Measurements from ENCODE around the gene WNT7B. TPM values are rescaled to one million over a fixed set of nuclear protein-coding genes. Genes with fewer than 3 reads are reported as not detected.

Gene WNT7B
- total RNA-seq, 1 donor from 2014 or later = not detected

- H3K36me3 Mint-ChIP-seq (ENCODE audit: low read depth) = no peaks in the 10 kb centered on the region
- peaks cover 9% of the 10 kb centered on the region for H3K27me3 Mint-ChIP-seq (ENCODE audit: low read depth)
- H3K4me3 Mint-ChIP-seq (ENCODE audit: low read depth) = no peak overlapping the region
- no peak for DNase-seq (ENCODE audit: low spot score)
- H3K27ac Mint-ChIP-seq = no peak overlapping the region
- H3K4me1 Mint-ChIP-seq (ENCODE audit: low read depth) = no peaks in the 10 kb centered on the region
- intact Hi-C loops (cut with micrococcal nuclease) = no loop called here
- no peaks in the 10 kb centered on the region for H3K9me3 Mint-ChIP-seq
Measured at GRCh38 chr22:45905326-45905923, 71.5 kb downstream of the WNT7B start.

GRCh38 chr22:45904236-45904635 lies 72.7 kb downstream of the WNT7B start:
- intact Hi-C loops (cut with micrococcal nuclease) = no loop called here
- Mint-ChIP-seq H3K4me1 (ENCODE audit: low read depth) (no peaks in the 10 kb centered on the region), H3K4me3 (ENCODE audit: low read depth) (no peak overlapping the region), H3K27ac (no peak overlapping the region), H3K36me3 (ENCODE audit: low read depth) (no peaks in the 10 kb centered on the region), H3K9me3 (no peaks in the 10 kb centered on the region), H3K27me3 (ENCODE audit: low read depth) (peaks cover 10% of the 10 kb centered on the region)
- no peak for DNase-seq (ENCODE audit: low spot score)

GRCh38 chr22:45903355-45904135 lies 73.4 kb downstream of the WNT7B start:
- no peak for DNase-seq (ENCODE audit: low spot score)
- intact Hi-C loops (cut with micrococcal nuclease) = no loop called here
- no peaks in the 10 kb centered on the region for H3K9me3 Mint-ChIP-seq
- H3K27me3 Mint-ChIP-seq (ENCODE audit: low read depth) = peaks cover 10% of the 10 kb centered on the region
- H3K4me3 Mint-ChIP-seq (ENCODE audit: low read depth) = no peak overlapping the region
- H3K4me1 Mint-ChIP-seq (ENCODE audit: low read depth) = no peaks in the 10 kb centered on the region
- H3K27ac Mint-ChIP-seq = no peak overlapping the region
- no peaks in the 10 kb centered on the region for H3K36me3 Mint-ChIP-seq (ENCODE audit: low read depth)

GRCh38 chr22:45897736-45898135 lies 79.2 kb downstream of the WNT7B start:
- Mint-ChIP-seq H3K27ac (no peak overlapping the region), H3K27me3 (ENCODE audit: low read depth) (peaks cover 4% of the 10 kb centered on the region), H3K4me3 (ENCODE audit: low read depth) (no peak overlapping the region), H3K36me3 (ENCODE audit: low read depth) (no peaks in the 10 kb centered on the region), H3K9me3 (no peaks in the 10 kb centered on the region), H3K4me1 (ENCODE audit: low read depth) (no peaks in the 10 kb centered on the region)
- intact Hi-C loops (cut with micrococcal nuclease) = no loop called here
- no peak for DNase-seq (ENCODE audit: low spot score)

- Mint-ChIP-seq H3K27me3 (ENCODE audit: low read depth) (peaks cover 4% of the 10 kb centered on the region), H3K27ac (no peak overlapping the region), H3K4me1 (ENCODE audit: low read depth) (no peaks in the 10 kb centered on the region), H3K4me3 (ENCODE audit: low read depth) (no peak overlapping the region), H3K9me3 (no peaks in the 10 kb centered on the region), H3K36me3 (ENCODE audit: low read depth) (no peaks in the 10 kb centered on the region)
- DNase-seq (ENCODE audit: low spot score) = no peak
- intact Hi-C loops (cut with micrococcal nuclease) = no loop called here
Measured at GRCh38 chr22:45896964-45897538, 79.9 kb downstream of the WNT7B start.

GRCh38 chr22:45896153-45896951 lies 80.6 kb downstream of the WNT7B start:
- H3K9me3 Mint-ChIP-seq = no peaks in the 10 kb centered on the region
- intact Hi-C loops (cut with micrococcal nuclease) = no loop called here
- H3K27me3 Mint-ChIP-seq (ENCODE audit: low read depth) = peaks cover 4% of the 10 kb centered on the region
- no peak overlapping the region for H3K4me3 Mint-ChIP-seq (ENCODE audit: low read depth)
- no peak overlapping the region for H3K27ac Mint-ChIP-seq
- H3K4me1 Mint-ChIP-seq (ENCODE audit: low read depth) = no peaks in the 10 kb centered on the region
- DNase-seq (ENCODE audit: low spot score) = no peak
- H3K36me3 Mint-ChIP-seq (ENCODE audit: low read depth) = no peaks in the 10 kb centered on the region

- Mint-ChIP-seq H3K36me3 (ENCODE audit: low read depth) (no peaks in the 10 kb centered on the region), H3K27ac (no peak overlapping the region), H3K27me3 (ENCODE audit: low read depth) (peaks cover 3% of the 10 kb centered on the region), H3K4me1 (ENCODE audit: low read depth) (no peaks in the 10 kb centered on the region), H3K9me3 (no peaks in the 10 kb centered on the region), H3K4me3 (ENCODE audit: low read depth) (no peak overlapping the region)
- intact Hi-C loops (cut with micrococcal nuclease) = no loop called here
- no peak for DNase-seq (ENCODE audit: low spot score)
Measured at GRCh38 chr22:45895436-45896152, 81.4 kb downstream of the WNT7B start.

GRCh38 chr22:45893516-45893915 lies 83.4 kb downstream of the WNT7B start:
- Mint-ChIP-seq H3K27me3 (ENCODE audit: low read depth) (no peaks in the 10 kb centered on the region), H3K9me3 (no peaks in the 10 kb centered on the region), H3K27ac (no peak overlapping the region), H3K4me1 (ENCODE audit: low read depth) (no peaks in the 10 kb centered on the region), H3K4me3 (ENCODE audit: low read depth) (no peak overlapping the region), H3K36me3 (ENCODE audit: low read depth) (no peaks in the 10 kb centered on the region)
- intact Hi-C loops (cut with micrococcal nuclease) = no loop called here
- no peak for DNase-seq (ENCODE audit: low spot score)

GRCh38 chr22:45892681-45893461 lies 84.1 kb downstream of the WNT7B start:
- Mint-ChIP-seq H3K9me3 (no peaks in the 10 kb centered on the region), H3K4me1 (ENCODE audit: low read depth) (no peaks in the 10 kb centered on the region), H3K36me3 (ENCODE audit: low read depth) (no peaks in the 10 kb centered on the region), H3K27me3 (ENCODE audit: low read depth) (no peaks in the 10 kb centered on the region), H3K4me3 (ENCODE audit: low read depth) (no peak overlapping the region), H3K27ac (no peak overlapping the region)
- intact Hi-C loops (cut with micrococcal nuclease) = no loop called here
- DNase-seq (ENCODE audit: low spot score) = no peak

- no peaks in the 10 kb centered on the region for H3K4me1 Mint-ChIP-seq (ENCODE audit: low read depth)
- DNase-seq (ENCODE audit: low spot score) = no peak
- no peaks in the 10 kb centered on the region for H3K27me3 Mint-ChIP-seq (ENCODE audit: low read depth)
- intact Hi-C loops (cut with micrococcal nuclease) = no loop called here
- H3K27ac Mint-ChIP-seq = no peak overlapping the region
- H3K36me3 Mint-ChIP-seq (ENCODE audit: low read depth) = no peaks in the 10 kb centered on the region
- no peaks in the 10 kb centered on the region for H3K9me3 Mint-ChIP-seq
- H3K4me3 Mint-ChIP-seq (ENCODE audit: low read depth) = no peak overlapping the region
Measured at GRCh38 chr22:45891996-45892621, 84.9 kb downstream of the WNT7B start.

- Mint-ChIP-seq H3K27me3 (ENCODE audit: low read depth) (no peaks in the 10 kb centered on the region), H3K4me1 (ENCODE audit: low read depth) (no peaks in the 10 kb centered on the region), H3K36me3 (ENCODE audit: low read depth) (no peaks in the 10 kb centered on the region), H3K9me3 (no peaks in the 10 kb centered on the region), H3K4me3 (ENCODE audit: low read depth) (no peak overlapping the region), H3K27ac (no peak overlapping the region)
- no peak for DNase-seq (ENCODE audit: low spot score)
- intact Hi-C loops (cut with micrococcal nuclease) = no loop called here
Measured at GRCh38 chr22:45891471-45891995, 85.4 kb downstream of the WNT7B start.
